SK-MEL-5 (cell line): ENCODE results near the gene OR1C1. TPM values are rescaled to one million over a fixed set of nuclear protein-coding genes. Genes with fewer than 3 reads are reported as not detected.
"Not testable (repeated sequence)": the region's sequence is repeated elsewhere in the genome, so short reads cannot be mapped to it uniquely, and the experiment has no call there.

Experiments
- DNase-seq: peaks from one replicate; pipeline ENCODE4 v3.0.0-alpha.2; 2016; ENCODE audit warnings: low read depth, low spot score
- in situ Hi-C: cut with HindIII; loops from 2 replicates; pipeline ENCODE4 v1.10.0; 2016; ENCODE audit warnings: low sequenced_read_pairs, high pct_unique_total_duplicates, low pct_unique_long_range_greater_than_20kb
- polyA plus RNA-seq, 2 experiments: library from polyadenylated mRNA; depleted of rRNA; stranded (reverse); fragments of >200 nt; gene quantifications; 2 replicates each; pipeline ENCODE4 v1.2.3, GENCODE V29; 2015
- total RNA-seq: library from RNA; depleted of rRNA; stranded (reverse); fragments of >200 nt; shearing (Covaris generic); gene quantifications from 2 replicates; pipeline ENCODE4 v1.2.3, GENCODE V29; 2014; rRNA removed

The OR1C1 gene, protein sequence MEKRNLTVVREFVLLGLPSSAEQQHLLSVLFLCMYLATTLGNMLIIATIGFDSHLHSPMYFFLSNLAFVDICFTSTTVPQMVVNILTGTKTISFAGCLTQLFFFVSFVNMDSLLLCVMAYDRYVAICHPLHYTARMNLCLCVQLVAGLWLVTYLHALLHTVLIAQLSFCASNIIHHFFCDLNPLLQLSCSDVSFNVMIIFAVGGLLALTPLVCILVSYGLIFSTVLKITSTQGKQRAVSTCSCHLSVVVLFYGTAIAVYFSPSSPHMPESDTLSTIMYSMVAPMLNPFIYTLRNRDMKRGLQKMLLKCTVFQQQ
- total RNA-seq = not detected in 2 replicates
- polyA plus RNA-seq (2015; cell fraction: cytosol; rRNA removed) = not detected in 2 replicates
- polyA plus RNA-seq (2015; cell fraction: nucleus; rRNA removed) = not detected in 2 replicates

DNA sequence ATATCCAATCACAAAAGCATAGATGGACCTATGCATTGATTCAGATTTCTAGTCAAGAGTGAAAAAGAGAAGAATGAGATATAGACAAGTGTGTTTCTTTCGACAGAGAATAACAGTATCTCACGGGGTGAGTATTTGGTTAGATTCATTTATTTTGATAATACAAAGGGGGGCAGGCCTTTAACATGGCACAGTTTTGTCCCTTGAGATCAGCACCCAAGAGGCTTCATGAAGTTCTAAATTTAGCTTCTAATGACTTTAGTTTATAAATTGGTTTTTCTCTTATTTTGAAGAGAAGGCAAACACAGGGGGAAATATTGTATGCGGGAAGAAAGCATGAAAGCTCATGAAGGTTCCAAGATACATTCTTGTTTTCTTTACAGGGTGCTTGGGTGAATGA lies at the start of gene OR1C1:
OR1C1 (minus strand) TSS at position 101 of the 400 bp plus-strand sequence. CDS start 2,150 bp downstream, outside the sequence.
- in situ Hi-C loops = no loop called here
- DNase-seq = no peak

DNA sequence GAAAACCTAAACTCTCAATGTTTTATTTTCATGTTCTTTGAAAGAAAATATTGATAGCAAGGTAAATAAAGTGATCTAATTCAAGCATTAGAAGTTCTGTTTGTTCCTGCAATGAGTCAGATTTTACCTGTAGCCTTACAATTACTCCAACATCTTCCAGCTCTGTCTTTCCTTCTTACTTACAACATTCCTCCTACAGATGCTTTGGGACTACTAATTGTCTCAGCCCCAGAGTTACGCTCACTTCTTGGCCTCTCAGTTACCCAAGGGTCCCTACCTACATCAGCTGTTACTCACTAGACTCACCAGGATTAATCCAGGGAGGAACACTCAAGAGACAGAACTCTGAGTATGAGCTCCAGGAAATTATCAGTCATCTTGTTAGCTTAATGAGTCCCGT lies 37.2 kb upstream of the OR1C1 start:
- DNase-seq = no peak
- in situ Hi-C loops = no loop called here

DNA sequence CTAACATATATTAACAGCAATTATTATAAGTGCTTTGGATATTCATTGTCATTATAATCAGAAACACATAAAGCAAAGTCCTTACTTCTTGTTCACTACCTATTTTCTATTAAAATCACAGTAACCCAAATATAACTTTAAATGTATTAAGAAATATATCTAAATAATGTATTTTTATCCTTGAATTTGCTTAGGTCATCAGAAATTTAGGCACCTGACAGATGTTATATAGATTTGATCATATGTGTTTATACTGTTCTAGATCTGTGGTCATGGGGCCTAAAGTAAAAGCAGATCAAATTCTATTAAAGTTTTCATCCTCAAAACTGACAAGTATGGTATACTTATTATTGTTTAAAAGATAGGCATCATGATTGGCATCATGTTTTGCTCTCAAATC lies 9.2 kb upstream of the OR1C1 start:
- in situ Hi-C loops = no loop called here
- no peak for DNase-seq

DNA sequence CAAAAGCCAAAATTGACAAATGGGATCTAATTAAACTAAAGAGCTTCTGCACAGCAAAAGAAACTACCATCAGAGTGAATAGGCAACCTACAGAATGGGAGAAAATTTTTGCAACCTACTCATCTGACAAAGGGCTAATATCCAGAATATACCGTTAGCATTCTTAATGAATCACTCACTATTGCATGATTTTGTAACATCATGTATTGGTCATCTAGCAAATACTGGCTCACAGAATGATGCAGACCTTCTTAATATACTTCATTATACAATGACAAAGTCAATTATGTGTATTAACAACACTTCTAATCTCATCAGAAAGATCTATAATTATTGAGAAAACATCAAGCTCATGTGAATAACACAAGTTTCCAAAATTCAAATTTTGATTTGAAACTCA lies 6.0 kb downstream of the OR1C1 start:
- DNase-seq, in situ Hi-C loops: not testable (repeated sequence)

- in situ Hi-C loops = no loop called here
- DNase-seq = no peak
Observed at GRCh38 chr1:247749870-247750269, 10.5 kb downstream of the OR1C1 start.

DNA sequence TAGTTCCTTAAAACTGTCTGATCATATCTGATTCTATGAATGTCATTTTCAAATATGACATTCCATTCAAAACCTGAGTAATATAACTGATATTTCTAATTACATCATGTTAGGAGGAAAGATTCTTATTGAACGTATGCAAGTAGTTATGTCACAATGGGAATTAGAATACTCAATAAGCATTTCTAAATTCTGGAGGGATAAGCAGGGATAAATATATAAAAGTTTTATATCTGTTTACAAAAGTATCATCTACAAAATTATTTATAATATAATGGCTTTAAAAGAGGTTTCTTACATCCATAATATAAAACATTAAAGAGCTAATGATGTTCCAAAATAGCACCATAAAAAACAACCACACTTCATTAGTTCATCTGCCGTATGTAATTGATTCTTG lies 12.3 kb downstream of the OR1C1 start, which contains the start of gene OR14A2:
OR14A2 (minus strand) TSS at position 101 of the 400 bp plus-strand sequence.
- in situ Hi-C loops = no loop called here
- no peak for DNase-seq

GRCh38 chr1:247747616-247748015 lies 12.7 kb downstream of the OR1C1 start:
- in situ Hi-C loops = no loop called here
- no peak for DNase-seq

DNA sequence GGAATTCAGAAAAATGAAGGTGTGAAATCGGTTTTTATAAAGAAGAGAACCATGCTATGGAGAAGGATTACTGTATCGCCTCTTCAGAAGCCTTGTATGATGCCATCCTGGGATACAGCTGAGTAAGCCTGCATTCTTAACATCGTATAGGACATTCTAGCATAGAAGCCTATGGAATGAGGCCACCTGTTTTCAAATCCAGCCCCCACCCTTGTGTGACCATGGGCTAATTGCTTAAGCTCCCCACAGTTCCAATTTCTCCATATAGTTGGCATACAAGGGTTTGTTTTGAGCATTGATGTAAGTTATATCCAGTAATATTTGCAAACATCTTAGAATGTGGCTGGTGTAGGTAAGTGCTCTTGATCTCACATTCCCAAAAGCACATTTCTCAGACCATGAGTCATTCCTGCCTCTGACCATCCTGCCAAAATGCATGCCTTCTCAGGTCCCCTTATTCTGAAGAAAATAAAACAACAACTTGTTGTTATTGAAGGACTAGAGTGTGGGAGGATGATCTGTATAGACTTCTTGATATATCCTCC lies 13.9 kb downstream of the OR1C1 start:
- DNase-seq = no peak
- in situ Hi-C loops = no loop called here

DNA sequence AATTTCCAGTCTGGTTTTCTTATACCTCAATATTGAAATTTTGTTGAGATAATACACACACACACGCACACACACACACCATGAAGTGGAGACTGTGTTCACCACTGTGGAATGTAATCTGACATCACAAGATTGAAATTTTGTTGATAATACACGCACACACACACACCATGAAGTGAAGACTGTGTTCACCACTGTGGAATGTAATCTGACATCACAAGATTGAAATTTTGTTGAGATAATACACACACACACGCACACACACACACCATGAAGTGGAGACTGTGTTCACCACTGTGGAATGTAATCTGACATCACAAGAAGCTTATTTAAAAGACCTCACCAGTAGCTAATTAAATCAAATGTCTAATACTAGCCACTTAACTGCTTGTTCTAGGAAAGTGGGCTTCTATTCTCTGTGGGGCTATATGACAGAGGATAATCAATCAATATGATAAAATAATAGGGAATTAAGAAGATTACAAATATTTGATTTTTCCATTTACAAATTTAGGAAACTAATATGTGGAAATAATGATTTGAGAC lies 18.1 kb downstream of the OR1C1 start:
- DNase-seq, in situ Hi-C loops: not testable (repeated sequence)

GRCh38 chr1:247741756-247742155 lies 18.6 kb downstream of the OR1C1 start:
- DNase-seq = no peak
- in situ Hi-C loops = no loop called here

GRCh38 chr1:247740721-247741120 lies 19.6 kb downstream of the OR1C1 start:
- in situ Hi-C loops = no loop called here
- DNase-seq = no peak

DNA sequence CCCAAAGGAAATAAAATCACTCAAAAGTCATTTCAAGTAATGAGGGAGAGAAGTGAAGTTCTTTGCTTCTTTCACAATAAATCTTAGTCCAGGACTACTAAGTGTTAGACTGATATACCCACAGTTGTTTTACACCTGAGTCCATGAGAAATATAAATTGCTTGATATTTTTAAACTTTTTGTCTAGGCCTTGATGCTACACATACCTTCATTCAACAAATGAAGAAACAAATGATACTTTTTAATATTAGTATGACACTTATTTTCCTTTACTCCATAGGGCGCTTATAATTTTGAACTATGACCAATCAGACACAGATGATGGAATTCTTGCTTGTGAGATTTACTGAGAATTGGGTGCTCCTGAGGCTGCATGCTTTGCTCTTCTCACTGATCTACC lies 22.0 kb downstream of the OR1C1 start, which contains the start of gene OR14K1:
OR14K1 (plus strand) TSS at position 301 of the 400 bp plus-strand sequence; CDS start at position 301, 0 bp downstream.
- in situ Hi-C loops = no loop called here
- DNase-seq = no peak

DNA sequence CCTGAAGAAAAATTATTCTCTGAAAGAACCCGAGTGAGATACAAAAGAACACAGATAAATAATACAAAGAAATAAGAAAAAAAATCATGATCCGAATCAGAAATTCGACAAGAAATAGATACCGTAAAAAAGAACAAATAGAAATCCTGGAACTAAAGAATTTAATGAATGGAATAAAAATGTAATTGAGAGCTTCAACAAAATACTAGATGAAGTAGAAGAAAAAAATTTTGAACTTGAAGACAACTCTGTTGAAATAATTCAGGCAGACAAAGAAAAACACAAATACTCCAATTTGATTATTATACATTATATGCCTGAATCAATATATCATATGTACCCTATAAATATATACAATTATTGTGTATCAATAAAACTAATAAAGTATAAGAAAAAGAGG lies 39.1 kb downstream of the OR1C1 start:
- in situ Hi-C loops = no loop called here
- no peak for DNase-seq

GRCh38 chr1:247716546-247716945 lies 43.8 kb downstream of the OR1C1 start, which contains the start of gene OR6F1:
OR6F1 (minus strand) TSS chr1:247716646; CDS start chr1:247712755, 3,891 bp downstream.
- no peak for DNase-seq
- in situ Hi-C loops = no loop called here

DNA sequence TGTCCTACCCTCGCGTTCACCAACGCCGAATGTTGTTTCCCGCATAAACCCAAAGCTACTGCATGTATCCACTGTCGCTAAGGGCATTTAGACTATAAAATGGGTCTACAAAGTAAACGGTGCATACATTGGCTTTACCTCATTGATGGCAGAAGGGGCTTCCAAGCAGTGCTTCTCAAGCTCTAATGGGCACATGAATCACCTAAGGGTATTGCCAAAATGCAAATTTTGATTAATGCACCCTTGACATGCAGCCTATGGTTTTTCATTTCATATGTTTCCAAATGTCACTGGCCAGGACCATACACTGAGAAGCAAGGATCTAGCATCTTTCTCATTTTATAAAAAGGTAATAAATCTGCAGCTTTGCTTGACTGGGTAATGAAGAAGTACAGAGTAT lies 46.6 kb downstream of the OR1C1 start:
- DNase-seq = no peak

DNA sequence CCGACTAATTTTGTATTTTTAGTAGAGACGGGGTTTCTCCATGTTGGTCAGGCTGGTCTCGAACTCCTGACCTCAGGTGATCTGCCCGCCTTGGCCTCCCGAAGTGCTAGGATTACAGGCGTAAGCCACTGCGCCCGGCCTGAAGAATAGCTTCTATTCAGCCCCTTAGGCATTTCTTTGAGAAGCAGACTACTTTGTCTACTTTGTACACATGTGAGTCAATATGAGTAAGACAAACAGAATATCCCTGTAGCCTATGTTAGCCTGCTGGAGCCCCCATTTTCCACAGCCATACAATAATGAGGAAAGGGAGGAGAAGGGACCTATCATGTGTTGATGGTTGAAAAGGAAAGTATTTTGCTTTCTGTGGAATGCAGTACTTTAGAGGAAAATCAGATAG lies 49.7 kb downstream of the OR1C1 start:
- in situ Hi-C loops, DNase-seq: not testable (repeated sequence)

More for the DNA sequence above, 46.6 kb downstream of the OR1C1 start:
- in situ Hi-C loops = no loop called here
